HG03039 (cell line): Measurements from ENCODE around the gene VPREB3.

Source experiments
- ATAC-seq: cut with Tn5 transposase; IDR thresholded peaks from one replicate; pipeline ENCODE4 v1.9.1; 2021; ENCODE audit warnings: mild to moderate bottlenecking, moderate library complexity; ENCODE audit not compliant: unreplicated experiment

VPREB3 gene

GRCh38 chr22:23767673-23768548 lies 13.7 kb upstream of the VPREB3 start, which contains the start of gene CHCHD10:
CHCHD10 (minus strand) TSS chr22:23767972; CDS start chr22:23767874, 98 bp downstream.
- ATAC-seq: peak; percentile 44

- no peak for ATAC-seq
These were observed 13.1 kb upstream of the VPREB3 start for GRCh38 chr22:23767303-23767672.

GRCh38 chr22:23764899-23765881 lies 11.0 kb upstream of the VPREB3 start:
- no peak for ATAC-seq

GRCh38 chr22:23763954-23764353 lies 9.7 kb upstream of the VPREB3 start:
- no peak for ATAC-seq

GRCh38 chr22:23763579-23763945 lies 9.3 kb upstream of the VPREB3 start:
- ATAC-seq: no peak

GRCh38 chr22:23762842-23763578 lies 8.8 kb upstream of the VPREB3 start, which contains the start of gene C22orf15:
C22orf15 (plus strand) TSS chr22:23762990; CDS start chr22:23763307, 317 bp downstream.
- ATAC-seq: no peak

- ATAC-seq: no peak
These were observed 5.8 kb upstream of the VPREB3 start for GRCh38 chr22:23760056-23760455.

GRCh38 chr22:23759566-23759965 lies 5.3 kb upstream of the VPREB3 start:
- no peak for ATAC-seq

- no peak for ATAC-seq
These were observed 2.7 kb upstream of the VPREB3 start for GRCh38 chr22:23756891-23757290.

- no peak for ATAC-seq
These were observed 1.5 kb upstream of the VPREB3 start for GRCh38 chr22:23755711-23756110.

GRCh38 chr22:23754980-23755636 lies 883 bp upstream of the VPREB3 start:
- ATAC-seq: no peak

- no peak for ATAC-seq
These were observed 840 bp downstream of the VPREB3 start for GRCh38 chr22:23753385-23753784.

GRCh38 chr22:23752750-23753149 lies 1.5 kb downstream of the VPREB3 start:
- ATAC-seq: no peak

GRCh38 chr22:23752090-23752691 lies 2.0 kb downstream of the VPREB3 start:
- no peak for ATAC-seq

GRCh38 chr22:23751441-23751996 lies 2.7 kb downstream of the VPREB3 start:
- ATAC-seq: peak; percentile 21

GRCh38 chr22:23750714-23751440 lies 3.3 kb downstream of the VPREB3 start, which contains the start of gene ZNF70:
ZNF70 (minus strand) TSS chr22:23751112; CDS start chr22:23745140, 5,972 bp downstream.
- ATAC-seq: peak; percentile 66

GRCh38 chr22:23750367-23750713 lies 3.9 kb downstream of the VPREB3 start:
- ATAC-seq: no peak

- no peak for ATAC-seq
These were observed 4.4 kb downstream of the VPREB3 start for GRCh38 chr22:23749841-23750301.

- no peak for ATAC-seq
These were observed 8.4 kb downstream of the VPREB3 start for GRCh38 chr22:23745791-23746190.
